Measurements from ENCODE around the gene IRX5. TPM values are rescaled to one million over a fixed set of nuclear protein-coding genes. Genes with fewer than 3 reads are reported as not detected.

Gene IRX5
- total RNA-seq, 1 donor from 2014 or later = 0.16 TPM

GRCh38 chr16:54968011-54968410, 37.3 kb downstream of the IRX5 start:
- DNase-seq (ENCODE audit: low spot score) = no peak
- H3K9me3 Mint-ChIP-seq = no peaks in the 10 kb centered on the region
- intact Hi-C loops (cut with micrococcal nuclease) = no loop called here
- no peak overlapping the region for H3K27ac Mint-ChIP-seq
- no peaks in the 10 kb centered on the region for H3K4me1 Mint-ChIP-seq (ENCODE audit: low read depth)
- H3K4me3 Mint-ChIP-seq = no peak overlapping the region
- H3K27me3 Mint-ChIP-seq (ENCODE audit: insufficient read depth) = no peaks in the 10 kb centered on the region
- H3K36me3 Mint-ChIP-seq (ENCODE audit: low read depth) = no peaks in the 10 kb centered on the region

- no peak for DNase-seq (ENCODE audit: low spot score)
- Mint-ChIP-seq H3K27ac (no peak overlapping the region), H3K36me3 (ENCODE audit: low read depth) (no peaks in the 10 kb centered on the region), H3K4me3 (no peak overlapping the region), H3K9me3 (no peaks in the 10 kb centered on the region), H3K4me1 (ENCODE audit: low read depth) (no peaks in the 10 kb centered on the region), H3K27me3 (ENCODE audit: insufficient read depth) (no peaks in the 10 kb centered on the region)
- intact Hi-C loops (cut with micrococcal nuclease) = no loop called here
Measured at GRCh38 chr16:54968784-54969183, 38.1 kb downstream of the IRX5 start.

- Mint-ChIP-seq H3K4me3 (no peak overlapping the region), H3K27ac (no peak overlapping the region), H3K36me3 (ENCODE audit: low read depth) (no peaks in the 10 kb centered on the region), H3K27me3 (ENCODE audit: insufficient read depth) (no peaks in the 10 kb centered on the region), H3K4me1 (ENCODE audit: low read depth) (no peaks in the 10 kb centered on the region), H3K9me3 (no peaks in the 10 kb centered on the region)
- intact Hi-C loops (cut with micrococcal nuclease) = no loop called here
- no peak for DNase-seq (ENCODE audit: low spot score)
Measured at GRCh38 chr16:54970016-54970415, 39.4 kb downstream of the IRX5 start.

- Mint-ChIP-seq H3K27ac (no peak overlapping the region), H3K4me3 (no peak overlapping the region), H3K27me3 (ENCODE audit: insufficient read depth) (no peaks in the 10 kb centered on the region), H3K9me3 (no peaks in the 10 kb centered on the region), H3K4me1 (ENCODE audit: low read depth) (no peaks in the 10 kb centered on the region), H3K36me3 (ENCODE audit: low read depth) (no peaks in the 10 kb centered on the region)
- no peak for DNase-seq (ENCODE audit: low spot score)
- intact Hi-C loops (cut with micrococcal nuclease) = no loop called here
Measured at GRCh38 chr16:54974367-54974766, 43.7 kb downstream of the IRX5 start.

- DNase-seq (ENCODE audit: low spot score) = no peak
- no peaks in the 10 kb centered on the region for H3K4me1 Mint-ChIP-seq (ENCODE audit: low read depth)
- H3K36me3 Mint-ChIP-seq (ENCODE audit: low read depth) = no peaks in the 10 kb centered on the region
- intact Hi-C loops (cut with micrococcal nuclease) = no loop called here
- H3K4me3 Mint-ChIP-seq = no peak overlapping the region
- H3K9me3 Mint-ChIP-seq = no peaks in the 10 kb centered on the region
- no peaks in the 10 kb centered on the region for H3K27me3 Mint-ChIP-seq (ENCODE audit: insufficient read depth)
- H3K27ac Mint-ChIP-seq = no peak overlapping the region
Measured at GRCh38 chr16:54976651-54977200, 46.1 kb downstream of the IRX5 start.

- intact Hi-C loops (cut with micrococcal nuclease) = no loop called here
- Mint-ChIP-seq H3K27ac (no peak overlapping the region), H3K9me3 (no peaks in the 10 kb centered on the region), H3K4me3 (no peak overlapping the region), H3K27me3 (ENCODE audit: insufficient read depth) (no peaks in the 10 kb centered on the region), H3K4me1 (ENCODE audit: low read depth) (no peaks in the 10 kb centered on the region), H3K36me3 (ENCODE audit: low read depth) (no peaks in the 10 kb centered on the region)
- DNase-seq (ENCODE audit: low spot score) = no peak
Measured at GRCh38 chr16:54977211-54977610, 46.5 kb downstream of the IRX5 start.

GRCh38 chr16:54980821-54981220, 50.2 kb downstream of the IRX5 start:
- no peak overlapping the region for H3K4me3 Mint-ChIP-seq
- H3K36me3 Mint-ChIP-seq (ENCODE audit: low read depth) = no peaks in the 10 kb centered on the region
- no peak for DNase-seq (ENCODE audit: low spot score)
- no peak overlapping the region for H3K27ac Mint-ChIP-seq
- no peaks in the 10 kb centered on the region for H3K9me3 Mint-ChIP-seq
- H3K4me1 Mint-ChIP-seq (ENCODE audit: low read depth) = no peaks in the 10 kb centered on the region
- H3K27me3 Mint-ChIP-seq (ENCODE audit: insufficient read depth) = no peaks in the 10 kb centered on the region
- intact Hi-C loops (cut with micrococcal nuclease) = no loop called here

All from activated T-helper 1 cell treated with anti-CD3 and anti-CD28 coated beads, Interleukin-12 subunit alpha, Interleukin-12 subunit beta, Interleukin-2, Interleukin-4 antibody, amounts not matched to agents 30 ng/mL and 10 ng/mL and 1 ng/mL, durations not matched to agents 14 hours and 24 hours and 36 hours (primary cell).